A549 (cell line): ENCODE results near the gene CHIC2. TPM values are rescaled to one million over a fixed set of nuclear protein-coding genes. Genes with fewer than 3 reads are reported as not detected.
"Not testable (repeated sequence)": the region's sequence is repeated elsewhere in the genome, so short reads cannot be mapped to it uniquely, and the experiment has no call there.

Source experiments
- ATAC-seq, 2 experiments: fragments of 200-7000 bp in 1 of 2; fragments of >200 bp in 1 of 2; cut with Nextera tagmentation in 1 of 2; cut with Tn5 transposase in 1 of 2; 3 replicates each; pipeline versions ENCODE4 v1.8.0 to v1.9.1; 2018 to 2020; ENCODE audit warnings: mild to moderate bottlenecking in 1 of 2, moderate library complexity in 1 of 2
- CTCF ChIA-PET: fragments of 300-600 bp; sonication (Branson Sonifier 250); formaldehyde crosslinking; extraction: SDS; loops from one replicate; lab custom pipeline; 2021; ENCODE audit warnings: antibody characterized with exemption, inconsistent platforms; lab: Yijun Ruan, JAX
- POLR2A ChIA-PET: fragments of 350-600 bp; formaldehyde crosslinking; extraction: SDS; loops from one replicate; lab custom pipeline; 2021; ENCODE audit warnings: antibody characterized with exemption, inconsistent platforms; lab: Yijun Ruan, JAX
- DNase-seq, 2 experiments: peaks; one replicate each; pipeline versions ENCODE4 v3.0.0 to v3.0.0-alpha.2; 2011 to 2016; ENCODE audit warnings: low read depth in 1 of 2, low spot score in 1 of 2
- FAIRE-seq: peaks from 2 replicates; lab custom pipeline; 2011; peaks lifted over from hg19 to GRCh38; lab: Jason Lieb, UNC
- H3K27ac ChIP-seq, 2 experiments: fragments of >200 bp; sonication (Bioruptor Twin); formaldehyde crosslinking; 3 replicates each; pipeline ENCODE4 v1.5.1; 2016 to 2017
- H3K4me1 ChIP-seq: fragments of >200 bp; sonication (Bioruptor Twin); formaldehyde crosslinking; 3 replicates; pipeline ENCODE4 v1.6.1; 2016
- H3K4me2 ChIP-seq: fragments of >200 bp; sonication (Bioruptor Twin); formaldehyde crosslinking; 3 replicates; pipeline ENCODE4 v1.6.1; 2016
- H3K4me3 ChIP-seq: fragments of >200 bp; sonication (Bioruptor Twin); formaldehyde crosslinking; 3 replicates; pipeline ENCODE4 v1.5.1; 2016
- H3K9me3 ChIP-seq: fragments of >200 bp; sonication (Bioruptor Twin); formaldehyde crosslinking; 3 replicates; pipeline ENCODE4 v1.6.1; 2016
- BHLHE40 ChIP-seq: IDR thresholded peaks from 2 replicates; pipeline ENCODE4 v1.6.1; 2012; ENCODE audit warnings: low read depth, low read length, inconsistent platforms
- CEBPB ChIP-seq, 2 experiments: fragments of >200 bp in 1 of 2; sonication (Bioruptor Twin) in 1 of 2; formaldehyde crosslinking in 1 of 2; IDR thresholded peaks; 2 replicates each; pipeline ENCODE4 v1.6.1; 2012 to 2016
- CHD2 ChIP-seq: fragments of 150-350 bp; IDR thresholded peaks from 2 replicates; pipeline ENCODE4 v1.6.1; 2014; ENCODE audit warnings: low read length; ENCODE audit not compliant: partially characterized antibody
- E2F6 ChIP-seq: IDR thresholded peaks from 2 replicates; pipeline ENCODE4 v1.6.1; 2012; ENCODE audit warnings: low read depth, borderline replicate concordance
- ESRRA ChIP-seq: fragments of 150-350 bp; IDR thresholded peaks from 2 replicates; pipeline ENCODE4 v1.6.1; 2014; ENCODE audit warnings: mild to moderate bottlenecking, low read length, borderline replicate concordance
- HDAC2 ChIP-seq: fragments of 200-600 bp; sonication (generic); IDR thresholded peaks from 2 replicates; pipeline ENCODE4 v1.6.1; 2016
- HES2 ChIP-seq: fragments of >200 bp; sonication (Bioruptor Twin); formaldehyde crosslinking; IDR thresholded peaks from 2 replicates; pipeline ENCODE4 v1.6.1; 2016
- HOXB13 ChIP-seq: fragments of 250-450 bp; sonication (Bioruptor Pico); IDR thresholded peaks from 2 replicates; pipeline ENCODE4 v1.5.0; 2020; ENCODE audit warnings: low read depth, mild to moderate bottlenecking, moderate library complexity
- HOXB5 ChIP-seq: fragments of 250-450 bp; sonication (Bioruptor Pico); IDR thresholded peaks from 2 replicates; pipeline ENCODE4 v1.5.0; 2020; ENCODE audit warnings: mild to moderate bottlenecking, moderate library complexity
- JUN ChIP-seq, 2 experiments: fragments of >200 bp; sonication (Bioruptor Twin); formaldehyde crosslinking; IDR thresholded peaks; 2 replicates in 1 of 2; 3 replicates in 1 of 2; pipeline ENCODE4 v1.6.1; 2016 to 2017
- JUNB ChIP-seq: fragments of >200 bp; sonication (Bioruptor Twin); formaldehyde crosslinking; IDR thresholded peaks from 2 replicates; pipeline ENCODE4 v1.6.1; 2016
- MAFK ChIP-seq: fragments of 450-650 bp; IDR thresholded peaks from 2 replicates; pipeline ENCODE4 v1.6.1; 2014; ENCODE audit not compliant: partially characterized antibody
- MAX ChIP-seq: IDR thresholded peaks from 2 replicates; pipeline ENCODE4 v1.6.1; 2012
- MAZ ChIP-seq: fragments of 150-350 bp; IDR thresholded peaks from 2 replicates; pipeline ENCODE4 v1.6.1; 2014; ENCODE audit warnings: antibody characterized with exemption, low read depth, low read length, borderline replicate concordance
- NR3C1 ChIP-seq: fragments of >200 bp; sonication (Bioruptor Twin); formaldehyde crosslinking; IDR thresholded peaks from 3 replicates; pipeline ENCODE4 v1.6.1; 2017
- POLR2A ChIP-seq: IDR thresholded peaks from 2 replicates; pipeline ENCODE4 v1.6.1; 2012; ENCODE audit warnings: mild to moderate bottlenecking, low read length
- RAD21 ChIP-seq, 2 experiments: fragments of >200 bp in 1 of 2; sonication (Bioruptor Twin) in 1 of 2; formaldehyde crosslinking in 1 of 2; IDR thresholded peaks in 1 of 2; conservative IDR thresholded peaks in 1 of 2; 2 replicates in 1 of 2; 3 replicates in 1 of 2; pipeline ENCODE4 v1.6.1; 2012 to 2018; ENCODE audit warnings: inconsistent platforms in 1 of 2
- RNF2 ChIP-seq: fragments of 200-600 bp; sonication (generic); IDR thresholded peaks from 2 replicates; pipeline ENCODE4 v1.6.1; 2016; ENCODE audit warnings: low read depth, mild to moderate bottlenecking, antibody characterized with exemption, moderate library complexity, borderline replicate concordance
- ZFP36 ChIP-seq: fragments of 450-650 bp; IDR thresholded peaks from 2 replicates; pipeline ENCODE4 v1.6.1; 2014; ENCODE audit warnings: borderline replicate concordance; ENCODE audit not compliant: partially characterized antibody
- ZSCAN20 ChIP-seq: fragments of 250-450 bp; sonication (Bioruptor Pico); IDR thresholded peaks from 2 replicates; pipeline ENCODE4 v1.8.0; 2022; ENCODE audit warnings: mild to moderate bottlenecking, moderate library complexity
- WGBS: methylation state at CpG from one replicate; pipeline ENCODE4 v1.1.6; 2017; ENCODE audit errors: missing lambda C conversion rate; 5-methylcytosine and 5-hydroxymethylcytosine counted together
- polyA plus RNA-seq, 4 experiments: library from polyadenylated mRNA; depleted of rRNA in 3 of 4; stranded (reverse); fragments of >200 nt; fragmentation: RNase III in 1 of 4; extraction: RNeasy Plus Mini Kit Qiagen cat#74134 plus additional on column Dnase treatment in 1 of 4; gene quantifications; 2 replicates in 3 of 4; 3 replicates in 1 of 4; pipeline ENCODE4 v1.2.3, GENCODE V29; 2011 to 2017
- TF ChIP-seq, protein P1 (sequence below): fragments of 450-650 bp; IDR thresholded peaks from 2 replicates; pipeline ENCODE4 v1.6.1; 2014; ENCODE audit warnings: antibody characterized with exemption
- TF ChIP-seq, protein P2 (sequence below): fragments of 250-450 bp; sonication (Bioruptor Pico); IDR thresholded peaks from 2 replicates; pipeline ENCODE4 v1.5.0; 2021; ENCODE audit warnings: mild to moderate bottlenecking, moderate library complexity, borderline replicate concordance

Gene CHIC2
- polyA plus RNA-seq, 2 of the 4 experiments (the other 2 are of a cell fraction), result 5.9 to 10.1 TPM

DNA sequence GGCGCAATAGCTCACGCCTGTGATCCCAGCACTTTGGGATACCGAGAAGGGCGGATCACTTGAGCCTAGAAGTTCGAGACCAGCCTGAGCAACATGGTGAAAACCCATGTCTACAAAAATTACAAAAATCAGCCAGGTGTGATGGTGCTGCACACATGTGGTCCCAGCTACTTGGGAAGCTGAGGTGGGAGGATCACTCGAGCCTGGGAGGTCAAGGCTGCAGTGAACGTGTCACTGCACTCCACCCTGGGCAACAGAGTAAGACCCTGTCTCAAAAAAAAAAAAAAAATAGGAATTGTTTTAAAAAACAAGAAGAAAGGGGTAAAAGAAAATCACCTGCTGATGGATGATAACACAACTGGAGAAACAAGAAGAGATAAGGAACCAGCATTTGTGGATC is 38.8 kb downstream of the CHIC2 start:
- 94% methylated on average over 7 of the region's 7 CpGs for WGBS
- no peak for FAIRE-seq

GRCh38 chr4:54023019-54023418 is 41.4 kb downstream of the CHIC2 start:
- not testable (repeated sequence) for FAIRE-seq

More for the DNA sequence above, 38.8 kb downstream of the CHIC2 start:
- no peaks in the 10 kb centered on the region for H3K9me3 ChIP-seq
- H3K27ac ChIP-seq, result no peak overlapping the region
- H3K4me3 ChIP-seq, result no peak overlapping the region
- CTCF ChIA-PET, result no interaction called here
- no peaks in the 10 kb centered on the region for H3K4me1 ChIP-seq
- DNase-seq, result no peak
- TF ChIP-seq HOXB13 (CRISPR knock-in tag) (no peak), JUN (IDR thresholded peaks at IDR 0.05) (no peak), CHD2 (no peak), JUNB (no peak), RAD21 (conservative IDR thresholded peaks at IDR 0.05 in 1 of 2, IDR thresholded peaks at IDR 0.05 in 1 of 2) (no peak), POLR2A (no peak), ZFP36 (no peak), HDAC2 (no peak), BHLHE40 (no peak), MAX (no peak), ZSCAN20 (CRISPR knock-in tag) (no peak)
- TF ChIP-seq, protein P1, sequence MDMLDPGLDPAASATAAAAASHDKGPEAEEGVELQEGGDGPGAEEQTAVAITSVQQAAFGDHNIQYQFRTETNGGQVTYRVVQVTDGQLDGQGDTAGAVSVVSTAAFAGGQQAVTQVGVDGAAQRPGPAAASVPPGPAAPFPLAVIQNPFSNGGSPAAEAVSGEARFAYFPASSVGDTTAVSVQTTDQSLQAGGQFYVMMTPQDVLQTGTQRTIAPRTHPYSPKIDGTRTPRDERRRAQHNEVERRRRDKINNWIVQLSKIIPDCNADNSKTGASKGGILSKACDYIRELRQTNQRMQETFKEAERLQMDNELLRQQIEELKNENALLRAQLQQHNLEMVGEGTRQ, result no peak
- TF ChIP-seq, protein P2, sequence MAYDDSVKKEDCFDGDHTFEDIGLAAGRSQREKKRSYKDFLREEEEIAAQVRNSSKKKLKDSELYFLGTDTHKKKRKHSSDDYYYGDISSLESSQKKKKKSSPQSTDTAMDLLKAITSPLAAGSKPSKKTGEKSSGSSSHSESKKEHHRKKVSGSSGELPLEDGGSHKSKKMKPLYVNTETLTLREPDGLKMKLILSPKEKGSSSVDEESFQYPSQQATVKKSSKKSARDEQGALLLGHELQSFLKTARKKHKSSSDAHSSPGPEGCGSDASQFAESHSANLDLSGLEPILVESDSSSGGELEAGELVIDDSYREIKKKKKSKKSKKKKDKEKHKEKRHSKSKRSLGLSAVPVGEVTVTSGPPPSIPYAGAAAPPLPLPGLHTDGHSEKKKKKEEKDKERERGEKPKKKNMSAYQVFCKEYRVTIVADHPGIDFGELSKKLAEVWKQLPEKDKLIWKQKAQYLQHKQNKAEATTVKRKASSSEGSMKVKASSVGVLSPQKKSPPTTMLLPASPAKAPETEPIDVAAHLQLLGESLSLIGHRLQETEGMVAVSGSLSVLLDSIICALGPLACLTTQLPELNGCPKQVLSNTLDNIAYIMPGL (CRISPR knock-in tag), result no peak
- no peak overlapping the region for H3K4me2 ChIP-seq
- no peak for ATAC-seq
- POLR2A ChIA-PET, result no interaction called here

GRCh38 chr4:54017974-54018373 is 46.4 kb downstream of the CHIC2 start:
- DNase-seq (no peak), FAIRE-seq (no peak)
- WGBS, result 85% methylated on average over 1 of the region's 1 CpG
- H3K27ac ChIP-seq, result no peak overlapping the region
- no peaks in the 10 kb centered on the region for H3K4me1 ChIP-seq
- no peaks in the 10 kb centered on the region for H3K9me3 ChIP-seq
- no peak overlapping the region for H3K4me3 ChIP-seq
- no peak overlapping the region for H3K4me2 ChIP-seq
- POLR2A ChIA-PET, result no interaction called here
- TF ChIP-seq ESRRA, result no peak
- peak; percentile 37 for TF ChIP-seq MAFK
- TF ChIP-seq, all 56 proteins: peak for 1
- CTCF ChIA-PET, result no interaction called here
- no peak for ATAC-seq

More at GRCh38 chr4:54023019-54023418, 41.4 kb downstream of the CHIC2 start:
- ATAC-seq, H3K27ac ChIP-seq, H3K4me1 ChIP-seq, H3K9me3 ChIP-seq, POLR2A ChIA-PET, H3K4me2 ChIP-seq, H3K4me3 ChIP-seq, DNase-seq, CTCF ChIA-PET: not testable (repeated sequence)
- WGBS, result 98% methylated on average over 8 of the region's 8 CpGs

GRCh38 chr4:54017308-54017707 is 47.1 kb downstream of the CHIC2 start:
- H3K4me2 ChIP-seq, result no peak overlapping the region
- POLR2A ChIA-PET, result no interaction called here
- FAIRE-seq, result no peak

More at GRCh38 chr4:54017308-54017707, 47.1 kb downstream of the CHIC2 start:
- DNase-seq (no peak), ATAC-seq (no peak)
- WGBS, result 94% methylated on average over 2 of the region's 2 CpGs
- H3K4me3 ChIP-seq, result no peak overlapping the region
- H3K27ac ChIP-seq, result no peak overlapping the region
- H3K4me1 ChIP-seq, result no peaks in the 10 kb centered on the region
- H3K9me3 ChIP-seq, result no peaks in the 10 kb centered on the region
- CTCF ChIA-PET, result no interaction called here
- no peak for TF ChIP-seq RAD21 (conservative IDR thresholded peaks at IDR 0.05 in 1 of 2, IDR thresholded peaks at IDR 0.05 in 1 of 2)
- TF ChIP-seq HOXB5 (CRISPR knock-in tag), result no peak
- TF ChIP-seq, protein P1, result no peak
- no peak for TF ChIP-seq NR3C1
- TF ChIP-seq MAZ, result no peak
- no peak for TF ChIP-seq ZSCAN20 (CRISPR knock-in tag)
- no peak for TF ChIP-seq HDAC2
- no peak for TF ChIP-seq CEBPB (IDR thresholded peaks at IDR 0.05)
- TF ChIP-seq HES2, result no peak
- no peak for TF ChIP-seq E2F6
- TF ChIP-seq RNF2, result no peak
